Neural progenitor cell (in vitro differentiated cells): ENCODE measurements around the gene RNF40. TPM values are rescaled to one million over a fixed set of nuclear protein-coding genes. Genes with fewer than 3 reads are reported as not detected.

ENCODE experiments used
- DNase-seq: peaks from one replicate; pipeline ENCODE4 v3.0.0-alpha.2; 2016; ENCODE audit warnings: low spot score
- H2AFZ ChIP-seq: fragments of 200-600 bp; sonication (generic); replicated peaks from 2 replicates; pipeline ENCODE4 v1.6.1; 2016; ENCODE audit warnings: antibody characterized with exemption
- H3F3A ChIP-seq: fragments of 200-600 bp; sonication (generic); 2 replicates; pipeline ENCODE4 v1.6.1; 2016; ENCODE audit warnings: antibody characterized with exemption, low read depth
- H3K27ac ChIP-seq: fragments of 200-600 bp; sonication (generic); 2 replicates; pipeline ENCODE4 v1.5.1; 2016; ENCODE audit warnings: mild to moderate bottlenecking
- H3K27me3 ChIP-seq: fragments of 200-600 bp; sonication (generic); 2 replicates; pipeline ENCODE4 v1.6.1; 2016; ENCODE audit warnings: mild to moderate bottlenecking, moderate library complexity
- H3K36me3 ChIP-seq: fragments of 200-600 bp; sonication (generic); 2 replicates; pipeline ENCODE4 v1.5.1; 2016
- H3K4me1 ChIP-seq: fragments of 200-600 bp; sonication (generic); 2 replicates; pipeline ENCODE4 v1.6.1; 2016; ENCODE audit warnings: mixed run types
- H3K4me2 ChIP-seq: fragments of 200-600 bp; sonication (generic); 2 replicates; pipeline ENCODE4 v1.6.1; 2016
- H3K4me3 ChIP-seq: fragments of 200-600 bp; sonication (generic); 2 replicates; pipeline ENCODE4 v1.5.1; 2016
- H3K79me2 ChIP-seq: fragments of 200-600 bp; sonication (generic); 2 replicates; pipeline ENCODE4 v1.6.1; 2016; ENCODE audit warnings: low read depth
- H3K9ac ChIP-seq: fragments of 200-600 bp; sonication (generic); 2 replicates; pipeline ENCODE4 v1.6.1; 2016
- H3K9me3 ChIP-seq: fragments of 200-600 bp; sonication (generic); 2 replicates; pipeline ENCODE4 v1.5.1; 2016; ENCODE audit warnings: low read depth
- H4K20me1 ChIP-seq: fragments of 200-600 bp; sonication (generic); 2 replicates; pipeline ENCODE4 v1.6.1; 2016; ENCODE audit warnings: low read depth
- H3K27ac Mint-ChIP-seq: 3 replicates; pipeline ENCODE4 v1.8.0; 2021; ENCODE audit warnings: mixed read lengths
- H3K27me3 Mint-ChIP-seq: 2 replicates; pipeline ENCODE4 v1.8.0; 2022; ENCODE audit warnings: low read depth, mild to moderate bottlenecking, inconsistent platforms, moderate library complexity, mixed read lengths; ENCODE audit not compliant: insufficient read depth
- H3K36me3 Mint-ChIP-seq: 3 replicates; pipeline ENCODE4 v1.8.0; 2021; ENCODE audit warnings: mixed read lengths
- H3K4me1 Mint-ChIP-seq: 3 replicates; pipeline ENCODE4 v1.8.0; 2021; ENCODE audit warnings: mixed read lengths
- H3K4me3 Mint-ChIP-seq: 3 replicates; pipeline ENCODE4 v1.8.0; 2021; ENCODE audit warnings: mild to moderate bottlenecking, moderate library complexity, mixed read lengths
- H3K9me3 Mint-ChIP-seq: 3 replicates; pipeline ENCODE4 v1.8.0; 2020; ENCODE audit warnings: mixed read lengths
- CTCF ChIP-seq: fragments of 200-600 bp; sonication (generic); IDR thresholded peaks from 2 replicates; pipeline ENCODE4 v1.5.1; 2017; ENCODE audit warnings: antibody characterized with exemption, mild to moderate bottlenecking
- EZH2 ChIP-seq: fragments of 200-600 bp; sonication (generic); IDR thresholded peaks from 2 replicates; pipeline ENCODE4 v1.6.1; 2017; ENCODE audit warnings: antibody characterized with exemption, mild to moderate bottlenecking, moderate library complexity
- EZH2phosphoT487 ChIP-seq: fragments of 200-600 bp; sonication (generic); IDR thresholded peaks from 2 replicates; pipeline ENCODE4 v1.6.1; 2017; ENCODE audit warnings: antibody characterized with exemption
- total RNA-seq: library from RNA; depleted of rRNA; stranded (reverse); fragments of >200 nt; gene quantifications from 2 replicates; pipeline ENCODE4 v1.2.3, GENCODE V29; 2015; ENCODE audit warnings: low replicate concordance

The RNF40 gene
- total RNA-seq, 1 donor from 2014 or later: 45.6 TPM

GRCh38 chr16:30775131-30775391 lies 12.9 kb downstream of the RNF40 start:
- Histone ChIP-seq H3K79me2 (peaks cover 9% of the 10 kb centered on the region), H3K4me1 (peaks cover 11% of the 10 kb centered on the region), H3K9ac (no peak overlapping the region), H4K20me1 (peaks cover 53% of the 10 kb centered on the region), H3K27ac (no peak overlapping the region), H2AFZ (no peak overlapping the region), H3K36me3 (no peaks in the 10 kb centered on the region), H3K4me3 (peak overlapping the region; percentile 79), H3F3A (peaks cover 52% of the 10 kb centered on the region), H3K27me3 (no peaks in the 10 kb centered on the region), H3K4me2 (peak overlapping the region; percentile 100), H3K9me3 (no peaks in the 10 kb centered on the region)
- H3K4me1 Mint-ChIP-seq: peaks cover 26% of the 10 kb centered on the region
- no peak for TF ChIP-seq EZH2
- no peak for TF ChIP-seq CTCF
- no peak for TF ChIP-seq EZH2phosphoT487
- peaks cover 24% of the 10 kb centered on the region for H3K36me3 Mint-ChIP-seq
- no peak for DNase-seq
- H3K9me3 Mint-ChIP-seq: no peaks in the 10 kb centered on the region
- H3K4me3 Mint-ChIP-seq: peak overlapping the region; percentile 96
- H3K27ac Mint-ChIP-seq: no peak overlapping the region
- peaks cover 19% of the 10 kb centered on the region for H3K27me3 Mint-ChIP-seq

GRCh38 chr16:30775392-30776188 lies 13.5 kb downstream of the RNF40 start:
- peak; percentile 94 for DNase-seq
- TF ChIP-seq CTCF (no peak), EZH2phosphoT487 (no peak), EZH2 (no peak)
- Histone ChIP-seq H3K79me2 (peaks cover 9% of the 10 kb centered on the region), H3K27me3 (no peaks in the 10 kb centered on the region), H4K20me1 (peaks cover 50% of the 10 kb centered on the region), H3K9ac (peak overlapping the region; percentile 81), H3F3A (peaks cover 52% of the 10 kb centered on the region), H3K9me3 (no peaks in the 10 kb centered on the region), H3K36me3 (no peaks in the 10 kb centered on the region), H3K27ac (peak overlapping the region; percentile 84), H3K4me3 (peak overlapping the region; percentile 79), H2AFZ (peak overlapping the region; percentile 40), H3K4me1 (peaks cover 11% of the 10 kb centered on the region), H3K4me2 (peak overlapping the region; percentile 100)
- Mint-ChIP-seq H3K4me1 (peaks cover 26% of the 10 kb centered on the region), H3K9me3 (no peaks in the 10 kb centered on the region), H3K36me3 (peaks cover 24% of the 10 kb centered on the region), H3K27me3 (peaks cover 19% of the 10 kb centered on the region), H3K4me3 (peak overlapping the region; percentile 96), H3K27ac (peak overlapping the region; percentile 90)

GRCh38 chr16:30777591-30778297 lies 15.6 kb downstream of the RNF40 start:
- DNase-seq: no peak
- Histone ChIP-seq H3K4me1 (peaks cover 11% of the 10 kb centered on the region), H3K27ac (no peak overlapping the region), H2AFZ (no peak overlapping the region), H3K9ac (no peak overlapping the region), H3K4me2 (no peak overlapping the region), H3K79me2 (peaks cover 9% of the 10 kb centered on the region), H3K27me3 (no peaks in the 10 kb centered on the region), H4K20me1 (peaks cover 55% of the 10 kb centered on the region), H3K36me3 (no peaks in the 10 kb centered on the region), H3K4me3 (no peak overlapping the region), H3K9me3 (no peaks in the 10 kb centered on the region), H3F3A (peaks cover 56% of the 10 kb centered on the region)
- Mint-ChIP-seq H3K27ac (no peak overlapping the region), H3K36me3 (peaks cover 14% of the 10 kb centered on the region), H3K27me3 (peaks cover 15% of the 10 kb centered on the region), H3K4me1 (peaks cover 26% of the 10 kb centered on the region), H3K9me3 (no peaks in the 10 kb centered on the region), H3K4me3 (peak overlapping the region; percentile 96)
- TF ChIP-seq EZH2phosphoT487 (no peak), CTCF (no peak), EZH2 (no peak)
